GM21447 (cell line): ENCODE results near the gene ZNF100.
"Not testable (repeated sequence)": the region's sequence is repeated elsewhere in the genome, so short reads cannot be mapped to it uniquely, and the experiment has no call there.

Experiments used
- ATAC-seq: cut with Tn5 transposase; IDR thresholded peaks from one replicate; pipeline ENCODE4 v1.9.1; 2021; ENCODE audit not compliant: unreplicated experiment

Gene ZNF100

GRCh38 chr19:21767065-21767800, at the start of gene ZNF100:
ZNF100 (minus strand) TSS chr19:21767579; CDS start chr19:21767429, 150 bp downstream.
- ATAC-seq = peak; percentile 95

- no peak for ATAC-seq
Observed at GRCh38 chr19:21812448-21812847, 45.1 kb upstream of the ZNF100 start.

GRCh38 chr19:21808400-21809000, 41.1 kb upstream of the ZNF100 start:
- not testable (repeated sequence) for ATAC-seq

- no peak for ATAC-seq
Observed at GRCh38 chr19:21789466-21790085, 22.2 kb upstream of the ZNF100 start.

GRCh38 chr19:21786936-21787335, 19.6 kb upstream of the ZNF100 start:
- ATAC-seq = no peak

GRCh38 chr19:21775792-21776191, 8.4 kb upstream of the ZNF100 start:
- not testable (repeated sequence) for ATAC-seq

GRCh38 chr19:21766705-21767064, 694 bp downstream of the ZNF100 start:
- not testable (repeated sequence) for ATAC-seq

- no peak for ATAC-seq
Observed at GRCh38 chr19:21765151-21765550, 2.2 kb downstream of the ZNF100 start.

- not testable (repeated sequence) for ATAC-seq
Observed at GRCh38 chr19:21761547-21761946, 5.8 kb downstream of the ZNF100 start.

- no peak for ATAC-seq
Observed at GRCh38 chr19:21758296-21758695, 9.1 kb downstream of the ZNF100 start.

GRCh38 chr19:21755555-21755954, 11.8 kb downstream of the ZNF100 start:
- ATAC-seq = not testable (repeated sequence)

GRCh38 chr19:21751384-21751783, 16.0 kb downstream of the ZNF100 start:
- ATAC-seq = no peak

GRCh38 chr19:21750586-21751128, 16.7 kb downstream of the ZNF100 start:
- no peak for ATAC-seq

- ATAC-seq = no peak
Observed at GRCh38 chr19:21749090-21749489, 18.3 kb downstream of the ZNF100 start.

- ATAC-seq = no peak
Observed at GRCh38 chr19:21748088-21748487, 19.3 kb downstream of the ZNF100 start.

- ATAC-seq = no peak
Observed at GRCh38 chr19:21740559-21740958, 26.8 kb downstream of the ZNF100 start.

GRCh38 chr19:21726942-21727747, 40.2 kb downstream of the ZNF100 start:
- ATAC-seq = not testable (repeated sequence)

- no peak for ATAC-seq
Observed at GRCh38 chr19:21713761-21714160, 53.6 kb downstream of the ZNF100 start.

- no peak for ATAC-seq
Observed at GRCh38 chr19:21709464-21709863, 57.9 kb downstream of the ZNF100 start.

- ATAC-seq = not testable (repeated sequence)
Observed at GRCh38 chr19:21707878-21708277, 59.5 kb downstream of the ZNF100 start.

GRCh38 chr19:21707065-21707464, 60.3 kb downstream of the ZNF100 start:
- ATAC-seq = no peak
